Naive B cell (primary cell): ENCODE results near the gene C2CD3. TPM values are rescaled to one million over a fixed set of nuclear protein-coding genes. Genes with fewer than 3 reads are reported as not detected.
A peak's percentile ranks its signal among the peaks of the same experiment; 100 is the strongest.

Experiments used
- ATAC-seq, 2 donors: fragments of 150-1000 bp; cut with Tn5 transposase; 2 replicates each; pipeline ENCODE4 v1.10.0; 2021; ENCODE audit warnings: low read depth in 2 of 2, mild to moderate bottlenecking in 2 of 2, moderate library complexity in 2 of 2
- DNase-seq: peaks from one replicate; pipeline ENCODE4 v3.0.0; 2022
- H3K27ac Mint-ChIP-seq, 6 donors: one replicate each; pipeline ENCODE4 v1.8.0; 2020 to 2022; ENCODE audit warnings: mild to moderate bottlenecking in 6 of 6, mixed read lengths in 6 of 6, moderate library complexity in 5 of 6, inconsistent platforms in 2 of 6
- H3K27me3 Mint-ChIP-seq, 3 donors: one replicate each; pipeline ENCODE4 v1.8.0; 2021 to 2022; ENCODE audit warnings: mixed read lengths in 3 of 3, mild to moderate bottlenecking in 1 of 3
- H3K36me3 Mint-ChIP-seq, 2 donors: one replicate each; pipeline ENCODE4 v1.8.0; 2020 to 2022; ENCODE audit warnings: mixed read lengths in 2 of 2, inconsistent platforms in 1 of 2, mild to moderate bottlenecking in 1 of 2
- H3K4me1 Mint-ChIP-seq, 3 donors: one replicate each; pipeline ENCODE4 v1.8.0; 2020 to 2022; ENCODE audit warnings: mixed read lengths in 3 of 3, inconsistent platforms in 1 of 3, mild to moderate bottlenecking in 1 of 3, moderate library complexity in 1 of 3
- H3K4me3 Mint-ChIP-seq, 8 donors: one replicate each; pipeline ENCODE4 v1.8.0; 2020 to 2022; ENCODE audit warnings: mild to moderate bottlenecking in 8 of 8, mixed read lengths in 8 of 8, moderate library complexity in 8 of 8, inconsistent platforms in 2 of 8
- H3K9me3 Mint-ChIP-seq, 7 donors: one replicate each; pipeline ENCODE4 v1.8.0; 2020 to 2022; ENCODE audit warnings: mixed read lengths in 7 of 7, mild to moderate bottlenecking in 5 of 7, inconsistent platforms in 2 of 7, moderate library complexity in 1 of 7
- polyA plus RNA-seq, 6 donors: library from polyadenylated mRNA; unstranded; fragments of 300-500 nt; fragmentation: Illumina TruSeq; gene quantifications; one replicate each; pipeline ENCODE4 v1.2.3, GENCODE V29; 2021; ENCODE audit warnings: low read depth in 6 of 6

Gene C2CD3
- polyA plus RNA-seq, 6 donors from 2014 or later = 4.6 to 22.2 (median 9.9) TPM

- ATAC-seq = no peak
- Mint-ChIP-seq H3K9me3 (no peaks in the 10 kb centered on the region), H3K36me3 (no peaks in the 10 kb centered on the region), H3K4me1 (peaks cover 1 to 4% (median 3%) of the 10 kb centered on the region in 3 donors), H3K27ac (no peak overlapping the region), H3K4me3 (no peak overlapping the region), H3K27me3 (no peaks in the 10 kb centered on the region)
- no peak for DNase-seq
Observed at GRCh38 chr11:74179234-74180052, 8.6 kb upstream of the C2CD3 start.

DNA sequence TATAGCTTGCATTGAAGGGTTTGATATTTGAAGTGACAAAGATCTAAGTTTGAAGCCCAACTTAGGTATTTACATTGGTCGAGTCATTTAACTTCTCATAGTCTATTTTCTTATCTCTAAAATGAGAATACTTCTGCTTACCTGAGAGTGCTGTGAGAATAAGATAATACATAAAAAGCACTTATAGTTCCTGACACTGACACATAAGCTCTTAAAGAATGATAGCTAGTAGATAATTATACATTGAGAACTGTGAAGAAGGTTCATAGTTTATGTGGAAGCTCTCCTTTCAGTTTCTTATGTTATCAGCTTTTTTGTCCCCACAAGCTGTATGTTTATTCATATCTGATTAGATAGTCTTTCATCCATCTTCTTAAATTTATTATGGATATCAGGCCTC, 5.1 kb upstream of the C2CD3 start:
- DNase-seq (no peak), ATAC-seq (no peak)
- Mint-ChIP-seq H3K9me3 (no peaks in the 10 kb centered on the region), H3K27ac (no peak overlapping the region), H3K4me1 (peaks cover 0 to 5% (median 4%) of the 10 kb centered on the region in 3 donors), H3K36me3 (no peaks in the 10 kb centered on the region), H3K4me3 (no peak overlapping the region), H3K27me3 (no peaks in the 10 kb centered on the region)

- no peak for DNase-seq
- Mint-ChIP-seq H3K27ac (no peak overlapping the region), H3K4me1 (peaks cover 4 to 6% (median 5%) of the 10 kb centered on the region in 3 donors), H3K27me3 (no peaks in the 10 kb centered on the region), H3K36me3 (peaks cover 0 to under 1% of the 10 kb centered on the region in 2 donors), H3K9me3 (no peaks in the 10 kb centered on the region), H3K4me3 (no peak overlapping the region)
- ATAC-seq = no peak
Observed at GRCh38 chr11:74171997-74172396, 1.2 kb upstream of the C2CD3 start.

GRCh38 chr11:74171630-74171968, 797 bp upstream of the C2CD3 start:
- H3K4me3 Mint-ChIP-seq = no peak overlapping the region
- H3K9me3 Mint-ChIP-seq = no peaks in the 10 kb centered on the region

GRCh38 chr11:74169738-74170458, 904 bp downstream of the C2CD3 start:
- Mint-ChIP-seq H3K4me1 (peaks cover 4 to 6% (median 5%) of the 10 kb centered on the region in 3 donors), H3K36me3 (peaks cover 0 to 12% of the 10 kb centered on the region in 2 donors), H3K27me3 (no peaks in the 10 kb centered on the region), H3K27ac (no peak overlapping the region), H3K4me3 (no peak overlapping the region), H3K9me3 (no peaks in the 10 kb centered on the region)
- DNase-seq (no peak), ATAC-seq (no peak)

More at GRCh38 chr11:74171630-74171968, 797 bp upstream of the C2CD3 start:
- Mint-ChIP-seq H3K4me1 (peaks cover 4 to 6% (median 5%) of the 10 kb centered on the region in 3 donors), H3K27me3 (no peaks in the 10 kb centered on the region), H3K27ac (no peak overlapping the region), H3K36me3 (peaks cover 0 to 5% of the 10 kb centered on the region in 2 donors)
- ATAC-seq = no peak
- no peak for DNase-seq

DNA sequence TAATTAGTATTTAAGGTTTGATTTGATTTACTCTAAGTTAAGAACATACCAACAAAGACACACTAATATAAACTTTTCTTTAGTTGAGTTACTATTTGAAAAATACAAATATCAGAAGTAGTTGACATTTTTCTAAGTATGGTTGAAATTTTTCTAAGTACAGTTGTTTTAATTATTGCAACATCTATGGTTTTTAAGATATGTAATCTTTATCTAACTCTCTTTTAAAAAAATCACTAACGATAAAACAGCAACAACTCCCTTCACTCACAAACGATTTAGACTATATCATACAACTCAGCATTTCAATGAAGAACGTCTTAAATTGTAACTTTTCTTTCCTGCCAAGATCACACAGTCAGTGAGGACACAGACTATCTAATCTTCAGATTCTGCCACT, 2.0 kb downstream of the C2CD3 start:
- ATAC-seq = no peak
- Mint-ChIP-seq H3K36me3 (peaks cover 0 to 12% of the 10 kb centered on the region in 2 donors), H3K27me3 (no peaks in the 10 kb centered on the region), H3K27ac (no peak overlapping the region), H3K4me1 (peaks cover 0 to 6% (median 4%) of the 10 kb centered on the region in 3 donors), H3K9me3 (no peaks in the 10 kb centered on the region), H3K4me3 (peak overlapping the region in 1 of 8 donors; percentile 52)
- no peak for DNase-seq

- H3K36me3 Mint-ChIP-seq = peaks cover 0 to 15% of the 10 kb centered on the region in 2 donors
- H3K27me3 Mint-ChIP-seq = no peaks in the 10 kb centered on the region
- DNase-seq (no peak), ATAC-seq (no peak)
- no peaks in the 10 kb centered on the region for H3K9me3 Mint-ChIP-seq
- no peak overlapping the region for H3K4me3 Mint-ChIP-seq
- H3K27ac Mint-ChIP-seq = no peak overlapping the region
- peaks cover 8 to 11% (median 9%) of the 10 kb centered on the region in 3 donors for H3K4me1 Mint-ChIP-seq
Observed at GRCh38 chr11:74162681-74163467, 7.9 kb downstream of the C2CD3 start.

- Mint-ChIP-seq H3K4me3 (no peak overlapping the region), H3K36me3 (peaks cover 6 to 18% of the 10 kb centered on the region in 2 donors), H3K9me3 (no peaks in the 10 kb centered on the region), H3K4me1 (peaks cover 9 to 11% (median 9%) of the 10 kb centered on the region in 3 donors), H3K27me3 (no peaks in the 10 kb centered on the region), H3K27ac (no peak overlapping the region)
- DNase-seq (no peak), ATAC-seq (no peak)
Observed at GRCh38 chr11:74159642-74160041, 11.2 kb downstream of the C2CD3 start.

- Mint-ChIP-seq H3K4me1 (peaks cover 10 to 14% (median 12%) of the 10 kb centered on the region in 3 donors), H3K4me3 (no peak overlapping the region), H3K27ac (no peak overlapping the region), H3K27me3 (no peaks in the 10 kb centered on the region), H3K36me3 (peaks cover 16 to 39% of the 10 kb centered on the region in 2 donors), H3K9me3 (no peaks in the 10 kb centered on the region)
- DNase-seq (no peak), ATAC-seq (no peak)
Observed at GRCh38 chr11:74157169-74157568, 13.6 kb downstream of the C2CD3 start.

- ATAC-seq (no peak), DNase-seq (no peak)
- H3K4me1 Mint-ChIP-seq = peaks cover 5 to 15% (median 8%) of the 10 kb centered on the region in 3 donors
- H3K27ac Mint-ChIP-seq = peak overlapping the region in 1 of 6 donors; percentile 44
- no peaks in the 10 kb centered on the region for H3K27me3 Mint-ChIP-seq
- peaks cover 16 to 45% of the 10 kb centered on the region in 2 donors for H3K36me3 Mint-ChIP-seq
- no peak overlapping the region for H3K4me3 Mint-ChIP-seq
- no peaks in the 10 kb centered on the region for H3K9me3 Mint-ChIP-seq
Observed at GRCh38 chr11:74154620-74155281, 16.1 kb downstream of the C2CD3 start.

- ATAC-seq = no peak
Observed at GRCh38 chr11:74153224-74153623, 17.6 kb downstream of the C2CD3 start.

DNA sequence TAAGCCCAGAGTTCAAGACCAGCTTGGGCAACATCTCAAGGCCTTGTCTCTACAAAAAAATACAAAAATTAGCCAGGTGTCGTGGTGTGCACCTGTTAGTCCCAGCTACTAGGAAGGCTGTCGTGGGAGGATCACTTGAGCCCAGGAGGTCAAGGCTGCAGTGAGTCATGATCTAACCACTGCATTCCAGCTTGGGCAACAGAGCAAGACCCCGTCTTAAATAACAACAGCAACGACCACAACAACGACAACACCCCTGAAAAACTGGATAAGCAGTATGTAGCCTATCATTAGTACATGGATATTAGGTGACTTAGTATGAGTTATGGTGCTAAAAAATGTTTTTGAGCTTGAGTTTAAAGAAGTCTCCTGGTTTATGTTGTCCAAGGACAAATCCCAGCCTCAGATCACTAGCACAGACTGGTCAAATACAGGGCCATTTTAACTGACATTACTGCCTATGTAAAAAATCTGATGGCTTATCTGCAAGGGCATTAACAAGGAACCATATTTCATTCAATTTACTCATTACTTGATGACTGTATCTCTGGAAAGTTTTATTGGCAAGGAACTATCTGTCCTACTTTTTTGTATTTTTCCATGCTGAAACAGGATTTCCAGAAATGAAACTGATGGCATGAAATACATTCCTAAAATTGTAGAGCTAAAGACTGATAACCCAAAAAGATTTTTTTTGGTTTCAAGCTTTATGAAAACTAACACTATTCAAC, 23.4 kb downstream of the C2CD3 start:
- H3K4me1 Mint-ChIP-seq = peaks cover 0 to 11% (median 4%) of the 10 kb centered on the region in 3 donors

More at GRCh38 chr11:74153224-74153623, 17.6 kb downstream of the C2CD3 start:
- Mint-ChIP-seq H3K9me3 (no peaks in the 10 kb centered on the region), H3K4me1 (peaks cover 8 to 21% (median 9%) of the 10 kb centered on the region in 3 donors), H3K27me3 (no peaks in the 10 kb centered on the region), H3K4me3 (no peak overlapping the region), H3K27ac (no peak overlapping the region), H3K36me3 (peaks cover 16 to 45% of the 10 kb centered on the region in 2 donors)
- DNase-seq = no peak

More for the DNA sequence above, 23.4 kb downstream of the C2CD3 start:
- no peak for DNase-seq
- no peak for ATAC-seq
- H3K27ac Mint-ChIP-seq = no peak overlapping the region
- no peak overlapping the region for H3K4me3 Mint-ChIP-seq
- peaks cover 0 to 3% (median 0%) of the 10 kb centered on the region in 7 donors for H3K9me3 Mint-ChIP-seq
- H3K36me3 Mint-ChIP-seq = peaks cover 0 to 15% of the 10 kb centered on the region in 2 donors
- no peaks in the 10 kb centered on the region for H3K27me3 Mint-ChIP-seq
